Pancreas (tissue), 10 donors: Measurements from ENCODE around the gene EDRF1. TPM values are rescaled to one million over a fixed set of nuclear protein-coding genes. Genes with fewer than 3 reads are reported as not detected.

Source experiments
- ATAC-seq, 4 donors: fragments of 200-7000 bp; cut with Tn5 transposase; one replicate each; pipeline versions ENCODE4 v1.8.0 to v1.9.1; 2020; ENCODE audit warnings: mild to moderate bottlenecking in 4 of 4, moderate library complexity in 4 of 4
- DNase-seq, 6 donors: peaks; one replicate each; pipeline ENCODE4 v3.0.0-alpha.2; 2020
- FAIRE-seq: peaks from 2 replicates; lab custom pipeline; 2012; peaks lifted over from hg19 to GRCh38; lab: Jason Lieb, UNC
- H3K27ac ChIP-seq, 4 donors: fragments of 200-600 bp; sonication (generic); 1 replicate in 3 of 4; 2 replicates in 1 of 4; pipeline versions ENCODE4 v1.5.0 to v1.8.0; 2020
- H3K27me3 ChIP-seq, 4 donors: fragments of 200-600 bp; one replicate each; pipeline ENCODE4 v1.8.0; 2021
- H3K36me3 ChIP-seq, 3 donors: fragments of 200-600 bp; sonication (generic) in 1 of 3; one replicate each; pipeline versions ENCODE4 v1.5.0 to v1.8.0; 2020 to 2021
- H3K4me1 ChIP-seq, 3 donors: fragments of 200-600 bp; one replicate each; pipeline ENCODE4 v1.8.0; 2021
- H3K4me3 ChIP-seq, 4 donors: fragments of 200-600 bp; sonication (generic) in 2 of 4; one replicate each; pipeline versions ENCODE4 v1.5.0 to v1.8.0; 2020 to 2021
- H3K9me3 ChIP-seq, 4 donors: fragments of 200-600 bp; one replicate each; pipeline ENCODE4 v1.8.0; 2021
- CTCF ChIP-seq, 4 donors: fragments of 200-600 bp; sonication (generic) in 3 of 4; IDR thresholded peaks; one replicate each; pipeline versions ENCODE4 v1.5.0 to v1.8.0; 2021; ENCODE audit warnings: antibody characterized with exemption in 4 of 4
- WGBS, 2 donors: extraction: QIAGEN DNeasy Blood & Tissue Kit; methylation state at CpG; one replicate each; pipeline ENCODE4 v1.1.7; 2013; 5-methylcytosine and 5-hydroxymethylcytosine counted together
- intact Hi-C, 3 donors: fragments of 100-400 bp; cut with DNase I; formaldehyde crosslinking; loops; one replicate each; pipeline versions ENCODE4 v1.11.1 to v1.14.2; 2022
- polyA plus RNA-seq, 2 donors: library from polyadenylated mRNA; stranded (reverse); fragments of 200-250 nt; gene quantifications; one replicate each; pipeline ENCODE4 v1.2.3, GENCODE V29; 2013
- total RNA-seq, 6 donors: library from RNA; stranded (reverse); fragmentation: NEBNext Ultra II Directional in 4 of 6; extraction: Animal tissue kit (Norgen Biotek cat#: 25700) in 4 of 6; gene quantifications; one replicate each; pipeline versions ENCODE4 v1.2.1 to v1.2.4, GENCODE V29; 2021 to 2023
- donor health status: healthy with polysubstance abuse.
- donor health status: DM: no; HTN: no; CAD: no; lungs with moderate emphysema.
- donor health status: DM: no; HTN: no; CAD: no.
- donor health status: control.
- donor health status: control.
- donor health status: Bipolar disorder and iron deficiency.
- donor health status: DM: yes; HTN: yes; CAD: no.
- donor health status: DM: no; HTN: no; CAD: no.
- donor health status: DM: no; HTN: no; CAD: no.
- donor health status: DM: yes; HTN: yes; CAD: no.

Gene EDRF1
- total RNA-seq (10 to 100 TPM; 10.1 to 19.9 (median 16.1) TPM), polyA plus RNA-seq (10 to 100 TPM; 24.2 to 25.3 TPM)

GRCh38 chr10:125719173-125720001, at the start of gene EDRF1:
EDRF1 (plus strand) TSS chr10:125719709; CDS start chr10:125719808, 99 bp downstream.
- Histone ChIP-seq H3K4me3 (peak within 1 kb of the TSS; percentile 80 to 96 (median 90)), H3K36me3 (peaks cover 0 to 11% (median 4%) of the 10 kb centered on the region in 3 donors), H3K27ac (peak within 1 kb of the TSS; percentile 69 to 87 (median 80)), H3K4me1 (peaks cover 10 to 21% (median 10%) of the 10 kb centered on the region in 3 donors), H3K9me3 (no peaks in the 10 kb centered on the region), H3K27me3 (no peaks in the 10 kb centered on the region)
- FAIRE-seq = peak; percentile 85
- peak; percentile 95 to 99 (median 98) for ATAC-seq
- WGBS, 2 donors = 0% methylated on average over 70 to 72 of the region's 72 CpGs
- TF ChIP-seq CTCF (IDR thresholded peaks at IDR 0.05) = no peak
- intact Hi-C loops = no loop called here
- DNase-seq = peak; percentile 97 to 100 (median 99)

- Histone ChIP-seq H3K4me3 (no peak overlapping the region), H3K27ac (no peak overlapping the region), H3K9me3 (no peaks in the 10 kb centered on the region), H3K27me3 (no peaks in the 10 kb centered on the region), H3K4me1 (no peaks in the 10 kb centered on the region), H3K36me3 (no peaks in the 10 kb centered on the region)
- intact Hi-C loops = no loop called here
- no peak for FAIRE-seq
- 57 to 79% methylated on average over 1 of the region's 1 CpG for WGBS, 2 donors
- ATAC-seq = no peak
- TF ChIP-seq CTCF (IDR thresholded peaks at IDR 0.05) = no peak
- no peak for DNase-seq
Measured at GRCh38 chr10:125672884-125673283, 46.6 kb upstream of the EDRF1 start.

GRCh38 chr10:125679436-125679835, 40.1 kb upstream of the EDRF1 start:
- Histone ChIP-seq H3K9me3 (no peaks in the 10 kb centered on the region), H3K4me3 (no peak overlapping the region)
- no peak for ATAC-seq

GRCh38 chr10:125683063-125683462, 36.4 kb upstream of the EDRF1 start, which contains the start of gene TEX36:
TEX36 (minus strand) TSS chr10:125683163; CDS start chr10:125682989, 174 bp downstream.
- ATAC-seq (no peak), DNase-seq (no peak), FAIRE-seq (no peak)
- WGBS, 2 donors = 61 to 76% methylated on average over 3 of the region's 3 CpGs
- Histone ChIP-seq H3K27ac (no peak within 1 kb of the TSS), H3K36me3 (no peaks in the 10 kb centered on the region), H3K4me1 (no peaks in the 10 kb centered on the region), H3K4me3 (no peak within 1 kb of the TSS), H3K9me3 (no peaks in the 10 kb centered on the region), H3K27me3 (no peaks in the 10 kb centered on the region)
- intact Hi-C loops = no loop called here
- no peak for TF ChIP-seq CTCF (IDR thresholded peaks at IDR 0.05)

More at GRCh38 chr10:125679436-125679835, 40.1 kb upstream of the EDRF1 start:
- Histone ChIP-seq H3K27me3 (no peaks in the 10 kb centered on the region), H3K27ac (no peak overlapping the region), H3K36me3 (no peaks in the 10 kb centered on the region), H3K4me1 (no peaks in the 10 kb centered on the region)
- intact Hi-C loops = no loop called here
- DNase-seq (no peak), FAIRE-seq (no peak)
- TF ChIP-seq CTCF (IDR thresholded peaks at IDR 0.05) = no peak
- WGBS, 2 donors = 72 to 77% methylated on average over 11 of the region's 11 CpGs

GRCh38 chr10:125683821-125684220, 35.7 kb upstream of the EDRF1 start:
- DNase-seq (no peak), FAIRE-seq (no peak), ATAC-seq (no peak)
- no peak overlapping the region for H3K27ac ChIP-seq
- no peak for TF ChIP-seq CTCF (IDR thresholded peaks at IDR 0.05)
- WGBS, 2 donors = 38 to 42% methylated on average over 7 of the region's 7 CpGs
- no peaks in the 10 kb centered on the region for H3K36me3 ChIP-seq
- H3K4me3 ChIP-seq = no peak overlapping the region
- no peaks in the 10 kb centered on the region for H3K4me1 ChIP-seq
- intact Hi-C loops = no loop called here
- H3K27me3 ChIP-seq = no peaks in the 10 kb centered on the region
- no peaks in the 10 kb centered on the region for H3K9me3 ChIP-seq
